PC-9 (cell line): ENCODE measurements around the gene HLCS. TPM values are rescaled to one million over a fixed set of nuclear protein-coding genes. Genes with fewer than 3 reads are reported as not detected.
"Not testable (repeated sequence)": the region's sequence is repeated elsewhere in the genome, so short reads cannot be mapped to it uniquely, and the experiment has no call there.

Experiments used
- BruUV-seq: library from RNA; stranded (reverse); fragments of 400-500 nt; replicated peaks from 2 replicates; lab custom pipeline; 2021; lab: Mats Ljungman, UMichigan
- CTCF ChIA-PET: fragments of 300-600 bp; sonication (Branson Sonifier 250); formaldehyde crosslinking; loops from one replicate; lab custom pipeline; 2022; ENCODE audit warnings: antibody characterized with exemption; lab: Charles Lee
- POLR2A ChIA-PET: fragments of 300-600 bp; sonication (Branson Sonifier 250); formaldehyde crosslinking; loops from one replicate; lab custom pipeline; 2022; ENCODE audit warnings: antibody characterized with exemption; ENCODE audit not compliant: unreplicated experiment; lab: Charles Lee
- DNase-seq, 2 experiments: peaks; one replicate each; pipeline versions ENCODE4 v3.0.0 to v3.0.0-alpha.2; 2015 to 2022; ENCODE audit warnings: mixed read lengths in 1 of 2
- H2AFZ ChIP-seq: fragments of 200-600 bp; sonication (generic); 2 replicates; pipeline ENCODE4 v1.8.1; 2017; ENCODE audit warnings: antibody characterized with exemption
- H3F3A ChIP-seq: fragments of 200-600 bp; sonication (generic); 2 replicates; pipeline ENCODE4 v1.8.1; 2017; ENCODE audit warnings: antibody characterized with exemption, mild to moderate bottlenecking, low read depth; ENCODE audit not compliant: insufficient read depth
- H3K27ac ChIP-seq: fragments of 200-600 bp; sonication (generic); 2 replicates; pipeline ENCODE4 v1.6.1; 2016; ENCODE audit warnings: mixed run types
- H3K27me3 ChIP-seq: fragments of 200-600 bp; sonication (generic); 2 replicates; pipeline ENCODE4 v1.6.1; 2016; ENCODE audit warnings: low read depth, mixed run types; ENCODE audit not compliant: insufficient read depth
- H3K36me3 ChIP-seq: fragments of 200-600 bp; sonication (generic); 2 replicates; pipeline ENCODE4 v1.6.1; 2016; ENCODE audit warnings: low read depth, mixed run types
- H3K4me1 ChIP-seq: fragments of 200-600 bp; sonication (generic); replicated peaks from 2 replicates; pipeline ENCODE4 v1.6.1; 2016; ENCODE audit warnings: mixed run types; ENCODE audit not compliant: insufficient read depth
- H3K4me2 ChIP-seq: fragments of 200-600 bp; sonication (generic); 2 replicates; pipeline ENCODE4 v1.6.1; 2017; ENCODE audit warnings: mixed run types
- H3K4me3 ChIP-seq: fragments of 200-600 bp; sonication (generic); 2 replicates; pipeline ENCODE4 v1.6.1; 2016; ENCODE audit warnings: mixed run types
- H3K79me2 ChIP-seq: fragments of 200-600 bp; sonication (generic); 2 replicates; pipeline ENCODE4 v1.6.1; 2017; ENCODE audit warnings: low read depth, mixed run types
- H3K9me2 ChIP-seq: fragments of 200-600 bp; sonication (generic); 2 replicates; pipeline ENCODE4 v1.8.1; 2017; ENCODE audit warnings: mild to moderate bottlenecking; ENCODE audit not compliant: insufficient read depth
- H3K9me3 ChIP-seq: fragments of 200-600 bp; sonication (generic); 2 replicates; pipeline ENCODE4 v1.8.1; 2016; ENCODE audit warnings: low read depth; ENCODE audit not compliant: insufficient read depth
- H4K20me1 ChIP-seq: fragments of 200-600 bp; sonication (generic); 2 replicates; pipeline ENCODE4 v1.8.1; 2017; ENCODE audit not compliant: insufficient read depth
- CTCF ChIP-seq: fragments of 200-600 bp; sonication (generic); conservative IDR thresholded peaks from 2 replicates; pipeline ENCODE4 v1.6.1; 2017; ENCODE audit warnings: mixed run types, antibody characterized with exemption, mild to moderate bottlenecking, moderate library complexity
- EZH2 ChIP-seq: fragments of 200-600 bp; sonication (generic); IDR thresholded peaks from 2 replicates; pipeline ENCODE4 v1.8.0; 2017; ENCODE audit warnings: antibody characterized with exemption, low read depth
- intact Hi-C: fragments of 100-400 bp; cut with micrococcal nuclease; formaldehyde crosslinking; loops from one replicate; pipeline ENCODE4 v1.10.0; 2022; ENCODE audit not compliant: unreplicated experiment
- total RNA-seq: library from RNA; stranded (reverse); gene quantifications from 2 replicates; pipeline ENCODE4 v1.2.3, GENCODE V29; 2021

The HLCS gene
- total RNA-seq, 1 experiment from 2014 or later: 21.6 TPM

DNA sequence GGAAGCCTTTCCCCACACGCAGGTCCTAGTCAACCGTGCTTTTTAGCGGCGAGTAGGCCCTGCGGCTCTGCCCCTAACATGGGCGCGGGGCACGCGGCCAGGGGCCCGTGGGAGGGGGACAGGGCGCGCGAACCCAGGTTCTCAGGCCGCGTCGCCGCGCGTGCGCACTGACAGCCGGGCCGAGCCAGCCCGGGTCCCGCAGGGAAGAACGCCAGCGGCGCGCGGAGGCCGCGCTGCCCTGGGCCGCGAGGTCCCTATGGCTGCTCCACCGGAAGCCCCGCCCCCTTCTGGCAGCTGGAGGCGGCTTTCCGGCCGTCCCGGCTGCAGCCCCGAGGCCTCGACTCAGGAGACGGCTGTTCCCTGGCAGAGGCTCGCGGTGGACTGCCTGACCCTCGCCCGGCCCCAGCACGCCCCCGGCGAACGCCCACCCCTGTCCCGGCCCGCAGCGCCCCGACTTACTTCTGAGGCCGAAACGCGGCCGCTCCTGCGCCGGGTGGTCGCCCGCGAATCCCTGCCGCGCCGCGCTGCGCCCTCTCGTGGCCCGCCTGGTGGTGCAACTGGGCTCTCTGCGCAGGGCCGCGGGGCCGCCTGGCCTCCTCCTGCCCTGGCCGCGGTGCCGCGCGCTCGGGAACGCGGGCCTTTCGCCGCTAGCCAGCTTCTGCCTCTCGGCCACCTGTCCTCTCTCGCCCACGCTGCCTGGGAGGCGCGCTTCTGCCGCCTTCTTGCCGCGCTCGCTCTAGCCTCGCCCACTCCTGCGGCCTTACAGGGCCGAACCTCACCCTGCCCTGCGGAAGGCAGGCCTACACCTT is 23.4 kb upstream of the HLCS start:
- DNase-seq: peak; percentile 63 to 91
- peak overlapping the region; percentile 90 for H2AFZ ChIP-seq
- BruUV-seq: no TSS peak
- H3F3A ChIP-seq: peaks cover 6% of the 10 kb centered on the region; the same call in 1 of the 2 replicates
- peak overlapping the region; percentile 51 for H3K27ac ChIP-seq
- intact Hi-C loops: loop anchor here (2.0 kb wide), 1 partner anchor 23 kb away; the partner anchor contains the start of gene HLCS
- TF ChIP-seq EZH2 (no peak), CTCF (peak; percentile 69)
- no peaks in the 10 kb centered on the region for H3K27me3 ChIP-seq
- H3K4me2 ChIP-seq: peak overlapping the region; percentile 71
- POLR2A ChIA-PET: interaction anchor here (0.6 kb wide), 1 partner anchor 847 kb away, joined by 3 read pairs; no protein-coding TSS in a partner anchor
- peak overlapping the region; percentile 60 for H3K4me3 ChIP-seq
- H3K79me2 ChIP-seq: no peaks in the 10 kb centered on the region
- H4K20me1 ChIP-seq: no peaks in the 10 kb centered on the region
- H3K4me1 ChIP-seq: peaks cover 14% of the 10 kb centered on the region; the same call in 1 of the 2 replicates
- CTCF ChIA-PET: interaction anchor here (0.6 to 1.0 kb wide), 4 partner anchors 13 to 560 kb away, joined by 3 to 10 read pairs (median 7); no protein-coding TSS in a partner anchor
- no peaks in the 10 kb centered on the region for H3K9me3 ChIP-seq
- H3K9me2 ChIP-seq: no peaks in the 10 kb centered on the region
- no peaks in the 10 kb centered on the region for H3K36me3 ChIP-seq

DNA sequence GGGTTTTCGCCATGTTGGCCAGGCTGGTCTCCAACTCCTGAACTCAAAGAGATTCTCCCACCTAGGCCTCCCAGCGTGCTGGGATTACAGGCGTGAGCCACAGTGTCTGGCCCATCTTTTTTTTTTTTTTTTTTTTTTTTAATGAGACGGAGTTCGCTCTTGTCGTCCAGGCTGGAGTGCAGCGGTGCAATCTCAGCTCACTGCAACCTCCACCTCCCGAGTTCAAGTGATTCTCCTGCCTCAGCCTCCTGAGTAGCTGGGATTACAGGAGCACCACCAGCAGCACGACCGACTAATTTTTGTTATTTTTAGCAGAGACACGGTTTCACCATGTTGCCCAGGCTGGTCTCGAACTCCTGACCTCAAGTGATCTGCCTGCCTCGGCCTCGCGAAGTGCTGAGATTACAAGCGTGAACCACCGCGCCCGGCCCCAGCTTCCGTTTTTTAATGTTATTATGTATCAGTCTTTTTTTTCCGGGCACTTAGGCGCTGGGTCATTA is 22.8 kb upstream of the HLCS start:
- H3K9me2 ChIP-seq, H3K79me2 ChIP-seq, H4K20me1 ChIP-seq, H3F3A ChIP-seq, H3K9me3 ChIP-seq, DNase-seq, H3K27me3 ChIP-seq, H3K36me3 ChIP-seq: not testable (repeated sequence)
- ChIA-PET CTCF (interaction anchor here (0.6 to 1.0 kb wide), 4 partner anchors 12 to 559 kb away, joined by 3 to 10 read pairs (median 7); no protein-coding TSS in a partner anchor), POLR2A (interaction anchor here (0.6 kb wide), 1 partner anchor 135 kb away, joined by 3 read pairs; no protein-coding TSS in a partner anchor)
- Histone ChIP-seq H3K4me2 (peak overlapping the region; percentile 71), H3K27ac (peak overlapping the region; percentile 51), H2AFZ (peak overlapping the region; percentile 90), H3K4me1 (peaks cover 14% of the 10 kb centered on the region; the same call in 1 of the 2 replicates), H3K4me3 (peak overlapping the region; percentile 60)
- BruUV-seq: TSS peak; percentile 60
- intact Hi-C loops: loop anchor here (2.0 kb wide), 1 partner anchor 22 kb away; the partner anchor contains the start of gene HLCS

- peaks cover 6% of the 10 kb centered on the region; the same call in 1 of the 2 replicates for H3F3A ChIP-seq
- peaks cover 14% of the 10 kb centered on the region; the same call in 1 of the 2 replicates for H3K4me1 ChIP-seq
- H3K9me2 ChIP-seq: no peaks in the 10 kb centered on the region
- BruUV-seq: no TSS peak
- intact Hi-C loops: loop anchor here (2.0 kb wide), 1 partner anchor 22 kb away; the partner anchor contains the start of gene HLCS
- H3K9me3 ChIP-seq: no peaks in the 10 kb centered on the region
- H4K20me1 ChIP-seq: no peaks in the 10 kb centered on the region
- DNase-seq: no peak
- H3K4me2 ChIP-seq: peak overlapping the region; percentile 36
- no peaks in the 10 kb centered on the region for H3K36me3 ChIP-seq
- no peaks in the 10 kb centered on the region for H3K79me2 ChIP-seq
- no peak for TF ChIP-seq EZH2
- no peak for TF ChIP-seq CTCF
- CTCF ChIA-PET: interaction anchor here (1.0 kb wide), 1 partner anchor 21 kb away, joined by 10 read pairs; no protein-coding TSS in a partner anchor
- no peak overlapping the region for H3K4me3 ChIP-seq
- H3K27ac ChIP-seq: 0 out of 2 replicates have a peak overlapping the region, but pooled peaks have one; percentile 32
- POLR2A ChIA-PET: no interaction called here
- H3K27me3 ChIP-seq: no peaks in the 10 kb centered on the region
- H2AFZ ChIP-seq: no peak overlapping the region
Measured at GRCh38 chr21:36988536-36988935, 22.1 kb upstream of the HLCS start.
